NCI-H1417 treated with DMSO at 0.1 percent for 48 hours (cell line): ENCODE measurements around the gene PCBP2.

ENCODE experiments used
- DNase-seq: peaks from one replicate; lab custom pipeline; 2025; lab: John Stamatoyannopoulos, UW

The PCBP2 gene

DNA sequence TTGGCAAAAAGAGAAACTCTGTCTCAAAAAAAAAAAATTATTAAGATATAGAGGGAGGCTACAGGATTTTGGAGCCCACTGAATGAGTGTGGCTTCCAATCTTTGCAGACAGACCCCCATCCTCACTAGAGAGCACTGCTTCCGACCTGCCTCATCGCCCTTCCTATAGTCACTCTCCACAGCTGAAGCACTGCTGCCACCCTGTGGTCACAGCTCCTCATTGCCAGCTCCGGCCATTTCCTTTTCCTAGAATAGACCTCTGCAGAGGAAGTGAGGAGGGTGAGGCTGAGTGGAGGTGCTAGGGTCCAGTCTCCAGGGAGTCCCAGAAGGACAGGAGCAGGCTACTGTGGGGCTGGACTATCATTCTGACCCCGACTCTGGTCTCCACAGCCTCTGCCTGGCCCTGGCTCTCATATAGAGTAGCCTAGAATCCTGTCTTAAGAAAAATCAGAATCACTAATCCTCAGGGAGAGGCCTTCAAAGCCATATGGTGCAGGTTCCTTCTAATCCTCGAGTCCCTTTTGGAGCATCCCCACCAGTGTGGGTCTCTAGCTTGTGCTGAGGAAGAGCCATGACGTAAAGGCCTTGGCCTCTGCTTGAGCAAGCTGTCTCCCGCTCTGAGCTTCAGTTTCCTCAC, 56.8 kb downstream of the PCBP2 start:
- DNase-seq: peak; percentile 44

GRCh38 chr12:53510181-53510812, 58.4 kb downstream of the PCBP2 start:
- DNase-seq: no peak

DNA sequence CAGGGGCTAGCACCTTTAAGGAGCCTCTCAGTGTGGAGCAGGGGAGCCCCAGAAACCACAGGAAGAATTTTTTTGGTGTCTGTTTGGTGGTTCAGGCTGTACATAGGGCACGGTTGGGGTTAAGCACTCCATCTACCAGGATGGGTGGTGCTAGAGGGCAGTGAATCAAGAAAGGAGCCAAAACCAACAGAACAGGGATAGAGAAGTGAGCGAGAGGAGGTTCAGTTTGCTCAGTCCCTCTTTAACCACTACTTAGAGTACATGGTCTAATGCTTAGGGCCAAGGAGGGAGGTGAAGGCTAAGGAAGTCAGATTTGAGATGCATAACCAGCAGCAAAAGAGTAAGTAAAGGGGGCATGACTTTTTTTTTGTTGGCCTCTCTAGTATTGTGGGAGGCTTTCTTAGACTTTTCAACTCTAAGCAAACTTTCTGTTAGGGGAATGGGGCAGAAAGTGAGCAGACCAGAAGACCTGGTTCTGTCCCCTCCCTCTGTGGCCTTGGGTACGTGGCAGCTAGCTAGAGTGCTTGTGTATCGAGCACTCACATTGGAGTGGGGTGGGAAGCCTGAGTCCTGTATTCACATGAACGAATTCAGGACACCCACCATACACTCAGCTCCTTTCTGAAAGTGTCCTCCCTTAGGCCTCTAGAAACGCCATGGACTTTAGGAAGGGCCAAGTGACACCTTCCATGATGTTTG, 62.0 kb downstream of the PCBP2 start:
- DNase-seq: no peak

GRCh38 chr12:53514628-53515290, 62.9 kb downstream of the PCBP2 start:
- DNase-seq: no peak

DNA sequence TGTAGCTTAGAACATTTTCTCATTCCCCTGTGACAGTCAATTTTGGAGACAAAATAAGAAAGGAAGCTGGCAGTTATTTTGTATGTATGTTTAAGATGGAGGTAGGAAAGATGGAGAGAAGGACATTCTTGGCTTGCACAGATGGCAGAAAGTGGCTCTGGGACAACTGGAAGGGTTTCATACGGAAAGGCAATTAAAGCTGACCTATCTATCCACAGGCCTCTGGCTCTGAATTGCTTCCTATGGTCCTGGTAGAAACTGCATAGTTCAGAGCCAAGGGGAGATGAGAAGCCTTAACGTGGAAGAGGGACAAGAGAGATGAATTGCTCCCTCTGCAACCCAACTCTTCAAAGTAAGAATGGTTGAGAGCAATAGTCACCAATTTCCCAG, 63.4 kb downstream of the PCBP2 start:
- DNase-seq: no peak

DNA sequence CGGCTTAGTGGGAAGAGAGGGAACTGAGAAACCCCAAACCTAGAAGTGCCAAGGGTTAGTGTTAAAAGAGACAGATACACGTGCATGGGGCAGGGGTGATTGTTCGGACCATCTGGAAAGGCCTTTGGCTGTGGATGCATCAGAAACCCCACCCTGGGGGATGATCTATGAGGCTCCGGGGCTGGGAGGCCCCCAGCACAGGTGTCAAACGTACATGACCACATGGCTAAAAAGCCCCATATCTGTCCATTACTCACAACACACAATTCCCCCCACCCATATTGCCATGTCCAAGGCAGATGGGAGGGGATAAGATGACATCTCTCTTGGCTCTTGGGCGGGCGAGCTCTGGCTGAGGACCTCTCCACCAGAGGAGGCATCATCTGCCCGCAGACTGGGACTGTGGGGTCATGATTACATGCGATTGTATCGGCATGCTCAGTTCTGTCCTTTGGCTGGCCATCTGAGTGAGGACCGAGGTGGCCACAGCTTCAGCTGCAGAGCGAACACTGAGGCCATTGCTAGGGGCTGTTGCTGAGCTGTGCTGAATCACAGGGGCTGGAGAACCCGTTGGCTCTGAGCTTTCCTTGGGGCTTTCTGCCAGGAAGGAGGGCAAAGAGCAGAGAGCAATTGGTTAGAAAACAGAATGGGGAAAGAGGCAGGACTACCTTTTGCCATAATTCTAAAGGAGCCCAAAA, 65.0 kb downstream of the PCBP2 start:
- DNase-seq: no peak

GRCh38 chr12:53518381-53518780, 66.5 kb downstream of the PCBP2 start:
- DNase-seq: no peak

DNA sequence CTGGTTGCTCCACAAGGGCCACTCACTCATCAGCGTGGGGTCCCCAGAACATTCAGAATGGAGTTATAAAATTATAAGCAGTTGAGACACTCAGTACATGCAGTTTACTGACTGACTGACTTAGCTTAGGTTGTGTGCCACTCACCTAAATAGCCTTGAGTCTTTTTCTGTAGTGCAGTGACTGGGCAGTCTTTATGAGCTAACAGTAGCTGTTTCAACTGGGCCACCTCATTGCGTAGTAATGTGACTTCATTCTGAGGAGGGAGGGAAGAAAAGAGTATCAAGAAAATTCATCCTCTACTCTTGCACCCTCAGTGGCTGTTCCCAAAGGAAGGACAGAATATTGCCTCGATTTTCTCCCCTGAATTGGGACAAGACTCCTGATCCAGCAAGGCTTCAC, 71.2 kb downstream of the PCBP2 start:
- DNase-seq: no peak

DNA sequence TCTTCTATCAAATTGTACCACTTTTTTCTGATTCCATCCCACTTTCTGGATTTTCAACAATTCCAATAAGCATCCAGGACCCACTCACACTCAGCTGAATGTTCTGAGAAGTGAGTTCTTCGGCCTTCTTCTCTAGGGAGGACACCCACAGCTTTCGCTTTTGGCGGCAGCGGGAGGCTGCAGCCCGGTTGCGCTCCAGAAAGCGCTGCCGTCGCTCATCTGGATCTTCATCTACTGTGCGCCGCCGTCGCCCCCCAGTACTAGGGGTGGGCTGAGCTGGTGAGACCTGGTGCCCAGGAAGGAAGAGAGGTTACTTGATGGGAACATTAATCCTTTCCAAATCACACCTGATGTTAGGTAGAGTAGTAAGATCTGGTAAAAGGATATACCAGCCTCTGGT, 72.6 kb downstream of the PCBP2 start:
- no peak for DNase-seq

DNA sequence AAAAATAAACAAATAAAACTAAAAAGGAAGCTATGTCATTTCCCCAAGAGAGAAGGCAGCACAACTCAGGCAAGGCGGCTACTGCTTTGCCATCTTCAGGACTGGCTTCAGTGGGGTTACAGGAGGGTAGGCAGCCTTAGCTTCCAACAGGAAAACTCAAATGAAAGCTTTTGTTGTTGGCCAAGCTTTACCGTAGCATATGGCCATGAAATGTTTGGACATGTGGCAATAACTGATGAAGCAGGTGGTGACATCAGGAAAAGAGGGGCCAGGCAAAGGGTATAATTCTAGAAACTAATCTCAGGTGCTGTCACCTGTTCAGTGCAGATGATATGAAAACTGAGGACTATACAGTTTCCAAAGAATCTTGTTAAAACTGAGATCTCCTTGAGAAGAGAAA, 78.2 kb downstream of the PCBP2 start:
- no peak for DNase-seq
